PFSK-1 (cell line): ENCODE data around the gene HAUS2.

Source experiments
- FOXP2 ChIP-seq: optimal IDR thresholded peaks from 2 replicates; pipeline ENCODE3; 2011; ENCODE audit warnings: borderline replicate concordance, control low read depth, inconsistent platforms; ENCODE audit not compliant: insufficient read depth; ENCODE audit errors: extremely low read length, extremely low read depth
- POLR2AphosphoS5 ChIP-seq: IDR thresholded peaks from 2 replicates; pipeline ENCODE4 v1.6.1; 2012; ENCODE audit warnings: low read depth, mild to moderate bottlenecking, control low read depth, low read length, moderate library complexity
- REST ChIP-seq, 2 experiments: IDR thresholded peaks; 2 replicates each; pipeline versions ENCODE4 v1.6.1 to v1.8.0; 2011 to 2012; ENCODE audit warnings: low read depth in 2 of 2, low read length in 2 of 2, control low read depth in 1 of 2, inconsistent platforms in 1 of 2, mild to moderate bottlenecking in 1 of 2, moderate library complexity in 1 of 2; ENCODE audit not compliant: insufficient read depth in 1 of 2
- TAF1 ChIP-seq: IDR thresholded peaks from 2 replicates; pipeline ENCODE4 v1.6.1; 2012; ENCODE audit warnings: low read length, control low read depth, borderline replicate concordance; ENCODE audit not compliant: insufficient read depth

- TF ChIP-seq POLR2AphosphoS5 (no peak), REST (IDR thresholded peaks at IDR 0.05; ENCODE audit: insufficient read depth in 1 of 2, low read depth in 2 of 2, low read length in 2 of 2) (no peak), FOXP2 (no peak), TAF1 (no peak)
Measured at GRCh38 chr15:42584031-42584765, 35.6 kb downstream of the HAUS2 start.
